ENCODE results near the gene CNTNAP5. TPM values are rescaled to one million over a fixed set of nuclear protein-coding genes. Genes with fewer than 3 reads are reported as not detected.

Gene CNTNAP5
- total and polyA plus RNA-seq, 5 donors from 2014 or later, result not detected

DNA sequence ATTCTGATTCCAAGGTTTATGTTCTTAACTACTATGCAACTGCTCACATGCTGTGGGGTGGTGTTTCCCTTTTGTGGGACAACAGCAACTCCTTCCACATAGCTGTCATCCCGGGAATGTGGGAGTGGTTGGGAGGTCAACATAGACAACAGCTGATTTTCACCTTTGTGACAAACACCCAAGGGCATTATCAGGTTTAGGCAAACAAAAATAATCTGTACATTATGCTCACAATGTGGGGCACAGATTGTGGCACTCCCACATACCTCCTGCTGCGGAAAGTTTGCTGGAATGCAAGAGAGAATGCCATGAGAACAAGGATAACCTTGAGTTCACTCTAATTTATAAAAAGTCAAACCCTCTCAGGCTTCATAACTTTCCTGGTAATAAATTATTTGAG is 582.6 kb downstream of the CNTNAP5 start:
- Mint-ChIP-seq H3K27ac (no peak overlapping the region), H3K36me3 (no peaks in the 10 kb centered on the region), H3K9me3 (peaks cover 0 to 12% (median 3%) of the 10 kb centered on the region in 7 donors), H3K27me3 (no peaks in the 10 kb centered on the region), H3K4me3 (no peak overlapping the region), H3K4me1 (no peaks in the 10 kb centered on the region)
- ATAC-seq (ENCODE audit: low read depth in 2 of 2) (no peak), DNase-seq (no peak)
- H3K27ac ChIP-seq (ENCODE audit: insufficient read depth, low read length, poor library complexity, severe bottlenecking), result no peak overlapping the region
- H3K4me1 ChIP-seq (ENCODE audit: control insufficient read depth, insufficient read depth, low read length, poor library complexity, severe bottlenecking), result no peaks in the 10 kb centered on the region
- H3K9me3 ChIP-seq (ENCODE audit: control insufficient read depth in 2 of 2, low read length in 2 of 2), result no peaks in the 10 kb centered on the region
- no peaks in the 10 kb centered on the region for H3K36me3 ChIP-seq (ENCODE audit: control insufficient read depth, insufficient read depth, low read length)
- no peak overlapping the region for H3K4me3 ChIP-seq (ENCODE audit: low read depth, low read length)
- no peaks in the 10 kb centered on the region for H3K27me3 ChIP-seq (ENCODE audit: control insufficient read depth, insufficient read depth, low read length)

- Histone ChIP-seq H3K27ac (ENCODE audit: insufficient read depth, low read length, poor library complexity, severe bottlenecking) (no peak overlapping the region), H3K4me3 (ENCODE audit: low read depth, low read length) (no peak overlapping the region), H3K36me3 (ENCODE audit: control insufficient read depth, insufficient read depth, low read length) (no peaks in the 10 kb centered on the region), H3K9me3 (ENCODE audit: control insufficient read depth in 2 of 2, low read length in 2 of 2) (peaks cover 0 to 2% of the 10 kb centered on the region in 2 experiments), H3K4me1 (ENCODE audit: control insufficient read depth, insufficient read depth, low read length, poor library complexity, severe bottlenecking) (no peaks in the 10 kb centered on the region), H3K27me3 (ENCODE audit: control insufficient read depth, insufficient read depth, low read length) (no peaks in the 10 kb centered on the region)
- ATAC-seq (ENCODE audit: low read depth in 2 of 2), result no peak
- Mint-ChIP-seq H3K4me3 (no peak overlapping the region), H3K27me3 (no peaks in the 10 kb centered on the region), H3K4me1 (no peaks in the 10 kb centered on the region), H3K36me3 (no peaks in the 10 kb centered on the region), H3K27ac (no peak overlapping the region), H3K9me3 (peaks cover 0 to 8% (median 3%) of the 10 kb centered on the region in 7 donors)
- DNase-seq, result no peak
These were observed 584.6 kb downstream of the CNTNAP5 start for GRCh38 chr2:124609667-124610066.

DNA sequence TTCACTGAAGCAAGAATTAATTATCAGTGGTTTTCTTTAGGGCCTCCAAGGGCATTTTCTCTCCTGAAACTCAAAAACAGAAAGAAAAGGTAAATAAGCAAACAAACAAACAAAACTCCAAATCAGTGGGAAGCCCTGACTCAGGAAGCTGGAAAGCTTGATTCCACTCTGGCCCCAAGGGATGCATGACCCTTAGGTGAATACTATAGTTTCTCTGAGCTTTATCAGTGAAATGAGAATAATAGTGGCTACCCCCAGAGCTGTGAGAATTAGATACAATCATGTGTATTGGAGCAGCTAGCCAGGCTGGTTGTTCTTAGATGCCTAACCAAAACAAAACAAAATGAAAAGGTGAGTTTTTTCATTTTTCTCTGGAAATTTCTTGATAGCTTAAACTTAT is 585.1 kb downstream of the CNTNAP5 start:
- Histone ChIP-seq H3K9me3 (ENCODE audit: control insufficient read depth in 2 of 2, low read length in 2 of 2) (peaks cover 0 to 2% of the 10 kb centered on the region in 2 experiments), H3K4me1 (ENCODE audit: control insufficient read depth, insufficient read depth, low read length, poor library complexity, severe bottlenecking) (no peaks in the 10 kb centered on the region), H3K27me3 (ENCODE audit: control insufficient read depth, insufficient read depth, low read length) (no peaks in the 10 kb centered on the region), H3K27ac (ENCODE audit: insufficient read depth, low read length, poor library complexity, severe bottlenecking) (no peak overlapping the region), H3K4me3 (ENCODE audit: low read depth, low read length) (no peak overlapping the region), H3K36me3 (ENCODE audit: control insufficient read depth, insufficient read depth, low read length) (no peaks in the 10 kb centered on the region)
- Mint-ChIP-seq H3K36me3 (no peaks in the 10 kb centered on the region), H3K27me3 (no peaks in the 10 kb centered on the region), H3K4me1 (no peaks in the 10 kb centered on the region), H3K27ac (no peak overlapping the region), H3K9me3 (peaks cover 0 to 8% (median 3%) of the 10 kb centered on the region in 7 donors), H3K4me3 (no peak overlapping the region)
- ATAC-seq (ENCODE audit: low read depth in 2 of 2) (no peak), DNase-seq (no peak)

- no peaks in the 10 kb centered on the region for H3K27me3 ChIP-seq (ENCODE audit: control insufficient read depth, insufficient read depth, low read length)
- Mint-ChIP-seq H3K4me3 (no peak overlapping the region), H3K4me1 (no peaks in the 10 kb centered on the region), H3K36me3 (no peaks in the 10 kb centered on the region), H3K9me3 (peaks cover 0 to 14% (median 3%) of the 10 kb centered on the region in 7 donors), H3K27ac (no peak overlapping the region), H3K27me3 (no peaks in the 10 kb centered on the region)
- DNase-seq (no peak), ATAC-seq (ENCODE audit: low read depth in 2 of 2) (no peak)
- H3K4me3 ChIP-seq (ENCODE audit: low read depth, low read length), result no peak overlapping the region
- H3K27ac ChIP-seq (ENCODE audit: insufficient read depth, low read length, poor library complexity, severe bottlenecking), result no peak overlapping the region
- H3K36me3 ChIP-seq (ENCODE audit: control insufficient read depth, insufficient read depth, low read length), result no peaks in the 10 kb centered on the region
- H3K4me1 ChIP-seq (ENCODE audit: control insufficient read depth, insufficient read depth, low read length, poor library complexity, severe bottlenecking), result no peaks in the 10 kb centered on the region
- H3K9me3 ChIP-seq (ENCODE audit: control insufficient read depth in 2 of 2, low read length in 2 of 2), result peaks cover 0 to 2% of the 10 kb centered on the region in 2 experiments
These were observed 585.8 kb downstream of the CNTNAP5 start for GRCh38 chr2:124610866-124611265.

GRCh38 chr2:124623560-124623959 is 598.5 kb downstream of the CNTNAP5 start:
- H3K27ac Mint-ChIP-seq, result no peak overlapping the region

DNA sequence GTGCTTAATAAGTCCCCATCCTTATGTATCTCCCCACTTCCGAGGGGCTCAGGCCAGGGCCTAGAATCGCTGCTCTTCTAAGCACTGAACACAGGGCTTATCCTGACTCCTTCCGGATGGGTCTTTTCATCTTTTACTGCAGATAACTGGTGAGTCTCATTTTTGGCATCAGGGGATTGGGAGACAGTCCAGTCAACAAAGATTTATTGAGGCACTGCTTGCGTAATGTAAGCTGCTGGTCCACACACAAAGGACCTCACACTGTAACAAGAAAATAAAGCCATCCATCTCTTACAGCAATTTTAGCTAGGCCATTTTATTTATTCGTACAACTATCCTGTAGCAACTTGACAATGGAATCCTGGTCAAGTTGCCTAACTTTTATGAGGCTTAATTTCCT is 600.5 kb downstream of the CNTNAP5 start:
- Mint-ChIP-seq H3K9me3 (peaks cover 4 to 20% (median 11%) of the 10 kb centered on the region in 7 donors), H3K36me3 (no peaks in the 10 kb centered on the region), H3K4me1 (no peaks in the 10 kb centered on the region), H3K27ac (no peak overlapping the region), H3K4me3 (no peak overlapping the region), H3K27me3 (no peaks in the 10 kb centered on the region)
- Histone ChIP-seq H3K4me3 (ENCODE audit: low read depth, low read length) (no peak overlapping the region), H3K4me1 (ENCODE audit: control insufficient read depth, insufficient read depth, low read length, poor library complexity, severe bottlenecking) (no peaks in the 10 kb centered on the region), H3K27me3 (ENCODE audit: control insufficient read depth, insufficient read depth, low read length) (no peaks in the 10 kb centered on the region), H3K27ac (ENCODE audit: insufficient read depth, low read length, poor library complexity, severe bottlenecking) (no peak overlapping the region), H3K36me3 (ENCODE audit: control insufficient read depth, insufficient read depth, low read length) (no peaks in the 10 kb centered on the region), H3K9me3 (ENCODE audit: control insufficient read depth in 2 of 2, low read length in 2 of 2) (peaks cover 0 to 2% of the 10 kb centered on the region in 2 experiments)
- ATAC-seq (ENCODE audit: low read depth in 2 of 2) (no peak), DNase-seq (no peak)

More at GRCh38 chr2:124623560-124623959, 598.5 kb downstream of the CNTNAP5 start:
- Histone ChIP-seq H3K4me1 (ENCODE audit: control insufficient read depth, insufficient read depth, low read length, poor library complexity, severe bottlenecking) (no peaks in the 10 kb centered on the region), H3K27ac (ENCODE audit: insufficient read depth, low read length, poor library complexity, severe bottlenecking) (no peak overlapping the region), H3K9me3 (ENCODE audit: control insufficient read depth in 2 of 2, low read length in 2 of 2) (peaks cover 0 to 2% of the 10 kb centered on the region in 2 experiments), H3K36me3 (ENCODE audit: control insufficient read depth, insufficient read depth, low read length) (no peaks in the 10 kb centered on the region), H3K27me3 (ENCODE audit: control insufficient read depth, insufficient read depth, low read length) (no peaks in the 10 kb centered on the region), H3K4me3 (ENCODE audit: low read depth, low read length) (no peak overlapping the region)
- H3K4me1 Mint-ChIP-seq, result no peaks in the 10 kb centered on the region
- no peaks in the 10 kb centered on the region for H3K27me3 Mint-ChIP-seq
- H3K9me3 Mint-ChIP-seq, result peaks cover 4 to 14% (median 9%) of the 10 kb centered on the region in 7 donors
- DNase-seq, result no peak
- H3K36me3 Mint-ChIP-seq, result no peaks in the 10 kb centered on the region
- no peak for ATAC-seq (ENCODE audit: low read depth in 2 of 2)
- H3K4me3 Mint-ChIP-seq, result no peak overlapping the region

DNA sequence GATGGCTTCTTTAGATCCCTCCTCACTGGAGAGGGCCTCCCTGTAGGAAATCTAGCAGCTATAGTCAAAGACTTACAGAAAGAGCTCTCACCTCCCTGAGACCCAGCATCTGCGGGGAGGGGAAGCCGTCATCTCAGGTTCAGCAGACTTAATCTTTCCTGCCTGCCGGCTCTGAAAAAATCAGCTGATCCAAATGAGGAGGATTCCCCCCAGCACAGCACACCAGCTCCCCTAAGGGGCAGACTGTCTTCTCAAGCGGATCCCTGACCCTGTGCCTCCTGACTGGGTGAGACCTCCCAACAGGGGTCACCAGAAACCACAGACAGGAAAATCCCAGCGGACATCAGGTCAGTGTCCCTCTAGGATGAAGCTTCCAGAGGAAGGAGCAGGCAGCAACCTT is 601.9 kb downstream of the CNTNAP5 start:
- no peak for ATAC-seq (ENCODE audit: low read depth in 2 of 2)

GRCh38 chr2:124633812-124634211 is 608.7 kb downstream of the CNTNAP5 start:
- H3K4me1 ChIP-seq (ENCODE audit: control insufficient read depth, insufficient read depth, low read length, poor library complexity, severe bottlenecking), result no peaks in the 10 kb centered on the region
- no peak for ATAC-seq (ENCODE audit: low read depth in 2 of 2)
- peaks cover 0 to 7% of the 10 kb centered on the region in 2 experiments for H3K9me3 ChIP-seq (ENCODE audit: control insufficient read depth in 2 of 2, low read length in 2 of 2)
- no peaks in the 10 kb centered on the region for H3K27me3 Mint-ChIP-seq
- no peak overlapping the region for H3K27ac Mint-ChIP-seq
- H3K4me1 Mint-ChIP-seq, result no peaks in the 10 kb centered on the region
- no peaks in the 10 kb centered on the region for H3K36me3 ChIP-seq (ENCODE audit: control insufficient read depth, insufficient read depth, low read length)
- peaks cover 2 to 21% (median 9%) of the 10 kb centered on the region in 7 donors for H3K9me3 Mint-ChIP-seq
- H3K27ac ChIP-seq (ENCODE audit: insufficient read depth, low read length, poor library complexity, severe bottlenecking), result no peak overlapping the region
- DNase-seq, result no peak
- no peaks in the 10 kb centered on the region for H3K27me3 ChIP-seq (ENCODE audit: control insufficient read depth, insufficient read depth, low read length)
- H3K4me3 ChIP-seq (ENCODE audit: low read depth, low read length), result no peak overlapping the region
- no peak overlapping the region for H3K4me3 Mint-ChIP-seq
- H3K36me3 Mint-ChIP-seq, result no peaks in the 10 kb centered on the region

More for the DNA sequence above, 601.9 kb downstream of the CNTNAP5 start:
- H3K36me3 Mint-ChIP-seq, result no peaks in the 10 kb centered on the region
- DNase-seq, result no peak
- H3K27me3 Mint-ChIP-seq, result no peaks in the 10 kb centered on the region
- H3K4me3 Mint-ChIP-seq, result no peak overlapping the region
- peaks cover 0 to 2% of the 10 kb centered on the region in 2 experiments for H3K9me3 ChIP-seq (ENCODE audit: control insufficient read depth in 2 of 2, low read length in 2 of 2)
- no peak overlapping the region for H3K4me3 ChIP-seq (ENCODE audit: low read depth, low read length)
- no peaks in the 10 kb centered on the region for H3K27me3 ChIP-seq (ENCODE audit: control insufficient read depth, insufficient read depth, low read length)
- H3K9me3 Mint-ChIP-seq, result peaks cover 8 to 23% (median 11%) of the 10 kb centered on the region in 7 donors
- H3K4me1 ChIP-seq (ENCODE audit: control insufficient read depth, insufficient read depth, low read length, poor library complexity, severe bottlenecking), result no peaks in the 10 kb centered on the region
- no peak overlapping the region for H3K27ac Mint-ChIP-seq
- no peaks in the 10 kb centered on the region for H3K36me3 ChIP-seq (ENCODE audit: control insufficient read depth, insufficient read depth, low read length)
- H3K4me1 Mint-ChIP-seq, result no peaks in the 10 kb centered on the region
- H3K27ac ChIP-seq (ENCODE audit: insufficient read depth, low read length, poor library complexity, severe bottlenecking), result no peak overlapping the region

All from CD4-positive, CD25-positive, alpha-beta regulatory T cell (primary cell).